Liver (tissue), 9 donors: ENCODE measurements around the gene LPCAT1. TPM values are rescaled to one million over a fixed set of nuclear protein-coding genes. Genes with fewer than 3 reads are reported as not detected.

Source experiments
- DNase-seq: peaks from one replicate; pipeline ENCODE4 v3.0.0-alpha.2; 2017; ENCODE audit warnings: low spot score
- H3K27ac ChIP-seq, 2 donors: one replicate each; pipeline ENCODE4 v1.7.0; 2013; ENCODE audit warnings: inconsistent platforms in 2 of 2, low read length in 2 of 2, control low read depth in 1 of 2, low read depth in 1 of 2, mild to moderate bottlenecking in 1 of 2
- H3K27me3 ChIP-seq, 4 donors: one replicate each; pipeline versions ENCODE4 v1.6.1 to v1.7.0; 2013; ENCODE audit warnings: low read length in 3 of 4, inconsistent platforms in 1 of 4, mild to moderate bottlenecking in 1 of 4, moderate library complexity in 1 of 4; ENCODE audit not compliant: control insufficient read depth in 4 of 4, insufficient read depth in 4 of 4
- H3K36me3 ChIP-seq, 4 donors: one replicate each; pipeline versions ENCODE4 v1.6.1 to v1.7.0; 2013; ENCODE audit warnings: low read length in 3 of 4, mild to moderate bottlenecking in 3 of 4, low read depth in 1 of 4, moderate library complexity in 1 of 4; ENCODE audit not compliant: control insufficient read depth in 4 of 4, insufficient read depth in 3 of 4
- H3K4me1 ChIP-seq, 4 donors: one replicate each; pipeline versions ENCODE4 v1.6.1 to v1.7.0; 2013; ENCODE audit warnings: low read length in 3 of 4, mild to moderate bottlenecking in 3 of 4, moderate library complexity in 1 of 4; ENCODE audit not compliant: control insufficient read depth in 4 of 4, insufficient read depth in 4 of 4
- H3K4me3 ChIP-seq, 3 donors: one replicate each; pipeline versions ENCODE4 v1.6.1 to v1.7.0; 2013; ENCODE audit warnings: low read length in 3 of 3, control low read depth in 1 of 3, low read depth in 1 of 3, mild to moderate bottlenecking in 1 of 3
- H3K9ac ChIP-seq, 2 donors: one replicate each; pipeline ENCODE4 v1.7.0; 2013; ENCODE audit warnings: low read length in 2 of 2, mild to moderate bottlenecking in 2 of 2, moderate library complexity in 2 of 2, control low read depth in 1 of 2, low read depth in 1 of 2
- H3K9me3 ChIP-seq, 4 donors: one replicate each; pipeline versions ENCODE4 v1.6.1 to v1.7.0; 2013; ENCODE audit warnings: low read length in 3 of 4; ENCODE audit not compliant: control insufficient read depth in 4 of 4
- CTCF ChIP-seq: fragments of 150-350 bp; IDR thresholded peaks from 2 replicates; pipeline ENCODE4 v1.5.1; 2017; ENCODE audit warnings: improper control_type of control experiment, low read depth, low read length; ENCODE audit not compliant: missing input control
- EGR1 ChIP-seq, 2 donors: IDR thresholded peaks; 2 replicates each; pipeline ENCODE4 v1.6.1; 2016 to 2018; ENCODE audit warnings: antibody characterized with exemption in 2 of 2, low read depth in 2 of 2
- FOXA1 ChIP-seq: IDR thresholded peaks from 2 replicates; pipeline ENCODE4 v1.6.1; 2016; ENCODE audit warnings: antibody characterized with exemption
- FOXA2 ChIP-seq: IDR thresholded peaks from 2 replicates; pipeline ENCODE4 v1.6.1; 2016; ENCODE audit warnings: antibody characterized with exemption
- GABPA ChIP-seq, 2 donors: IDR thresholded peaks in 1 of 2; conservative IDR thresholded peaks in 1 of 2; 2 replicates each; pipeline ENCODE4 v1.6.1; 2016; ENCODE audit warnings: antibody characterized with exemption in 2 of 2, mild to moderate bottlenecking in 1 of 2, moderate library complexity in 1 of 2
- HNF4A ChIP-seq, 2 donors: conservative IDR thresholded peaks; 2 replicates each; pipeline ENCODE4 v1.6.1; 2016; ENCODE audit warnings: antibody characterized with exemption in 2 of 2, mild to moderate bottlenecking in 2 of 2
- HNF4G ChIP-seq: IDR thresholded peaks from 2 replicates; pipeline ENCODE4 v1.6.1; 2016; ENCODE audit warnings: antibody characterized with exemption
- JUND ChIP-seq, 2 donors: IDR thresholded peaks; 2 replicates each; pipeline ENCODE4 v1.6.1; 2016; ENCODE audit warnings: antibody characterized with exemption in 2 of 2
- NR2F2 ChIP-seq: IDR thresholded peaks from 2 replicates; pipeline ENCODE4 v1.6.1; 2016; ENCODE audit warnings: antibody characterized with exemption
- RAD21 ChIP-seq, 2 donors: IDR thresholded peaks; 2 replicates each; pipeline ENCODE4 v1.6.1; 2016; ENCODE audit warnings: antibody characterized with exemption in 2 of 2, mild to moderate bottlenecking in 2 of 2
- REST ChIP-seq: IDR thresholded peaks from 2 replicates; pipeline ENCODE4 v1.6.1; 2016; ENCODE audit warnings: antibody characterized with exemption, mild to moderate bottlenecking
- RXRA ChIP-seq, 2 donors: IDR thresholded peaks; 2 replicates each; pipeline ENCODE4 v1.6.1; 2017 to 2018; ENCODE audit warnings: antibody characterized with exemption in 2 of 2, mild to moderate bottlenecking in 1 of 2
- SP1 ChIP-seq: IDR thresholded peaks from 2 replicates; pipeline ENCODE4 v1.6.1; 2018; ENCODE audit warnings: antibody characterized with exemption, mild to moderate bottlenecking
- TAF1 ChIP-seq: conservative IDR thresholded peaks from 2 replicates; pipeline ENCODE4 v1.6.1; 2016; ENCODE audit warnings: antibody characterized with exemption, mild to moderate bottlenecking
- YY1 ChIP-seq: IDR thresholded peaks from 2 replicates; pipeline ENCODE4 v1.6.1; 2016; ENCODE audit warnings: antibody characterized with exemption, mild to moderate bottlenecking
- WGBS: extraction: QIAGEN DNeasy Blood & Tissue Kit; methylation state at CpG from one replicate; pipeline ENCODE4 v1.1.7; 2013; 5-methylcytosine and 5-hydroxymethylcytosine counted together
- polyA plus RNA-seq, 2 donors: library from polyadenylated mRNA; stranded (reverse) in 1 of 2; unstranded in 1 of 2; fragments of 200-250 nt in 1 of 2; fragments of >200 nt in 1 of 2; fragmentation: Nextera tagmentation in 1 of 2; extraction: Ambion mirVana in 1 of 2; gene quantifications; one replicate each; pipeline versions ENCODE4 v1.2.1 to v1.2.3, GENCODE V29; 2013 to 2015
- total RNA-seq, 2 donors: library from RNA; depleted of rRNA; stranded (reverse); fragments of >200 nt; gene quantifications; one replicate each; pipeline ENCODE4 v1.2.3, GENCODE V29; 2014
- TF ChIP-seq, protein P1 (sequence below): IDR thresholded peaks from 2 replicates; pipeline ENCODE4 v1.6.1; 2016; ENCODE audit warnings: antibody characterized with exemption
- TF ChIP-seq, protein P2 (sequence below): IDR thresholded peaks from 2 replicates; pipeline ENCODE4 v1.6.1; 2016; ENCODE audit warnings: antibody characterized with exemption
- donor health status: healthy.
- donor health status: healthy.
- donor health status: healthy.
- donor health status: healthy.
- donor health status: healthy.

LPCAT1 gene
- total and polyA plus RNA-seq, 4 donors: 1.5 to 12.8 (median 9.9) TPM

DNA sequence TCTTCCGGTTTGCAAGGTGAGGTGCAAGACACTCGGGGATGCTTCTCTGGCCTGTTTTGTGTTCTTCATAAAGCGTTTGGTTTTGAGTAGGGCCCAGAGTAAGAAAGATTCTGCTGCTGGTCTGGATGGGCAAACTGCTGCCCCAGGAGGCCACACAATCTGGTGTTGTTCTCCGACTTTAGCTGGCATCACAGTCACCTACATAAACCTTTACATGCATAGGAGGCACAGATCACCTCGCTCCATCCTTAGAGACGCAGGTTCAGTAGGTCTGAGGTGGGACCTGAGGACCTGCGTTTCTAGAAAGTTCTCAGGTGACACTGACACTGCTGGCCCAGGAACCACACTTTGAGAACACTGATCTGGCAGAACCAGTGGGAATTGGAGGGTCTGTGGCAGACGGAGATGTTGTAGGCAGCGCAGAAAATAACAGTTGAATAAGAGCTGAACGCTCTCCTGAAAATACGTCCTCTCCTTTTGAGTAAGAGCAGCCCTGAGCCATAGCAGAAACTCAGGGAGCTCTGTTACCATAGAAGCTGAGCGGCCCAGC lies 74.6 kb downstream of the LPCAT1 start:
- WGBS: 80% methylated on average over 12 of the region's 12 CpGs
- no peak for DNase-seq
- H3K27me3 ChIP-seq: peaks cover 0 to 14% (median 6%) of the 10 kb centered on the region in 4 donors

More for the DNA sequence above, 74.6 kb downstream of the LPCAT1 start:
- no peak overlapping the region for H3K9ac ChIP-seq
- no peaks in the 10 kb centered on the region for H3K36me3 ChIP-seq
- peaks cover 5 to 11% (median 8%) of the 10 kb centered on the region in 4 donors for H3K4me1 ChIP-seq
- no peak overlapping the region for H3K4me3 ChIP-seq
- TF ChIP-seq EGR1 (IDR thresholded peaks at IDR 0.05; ENCODE audit: low read depth in 2 of 2) (no peak), GABPA (IDR thresholded peaks at IDR 0.05 in 1 of 2, conservative IDR thresholded peaks at IDR 0.05 in 1 of 2) (no peak), TAF1 (no peak), FOXA2 (no peak), CTCF (no peak), SP1 (no peak), HNF4A (conservative IDR thresholded peaks at IDR 0.05) (no peak), REST (no peak), NR2F2 (no peak), YY1 (no peak), FOXA1 (no peak), RAD21 (IDR thresholded peaks at IDR 0.05) (no peak), JUND (IDR thresholded peaks at IDR 0.05) (no peak), RXRA (IDR thresholded peaks at IDR 0.05) (no peak), HNF4G (no peak)
- TF ChIP-seq, protein P1, sequence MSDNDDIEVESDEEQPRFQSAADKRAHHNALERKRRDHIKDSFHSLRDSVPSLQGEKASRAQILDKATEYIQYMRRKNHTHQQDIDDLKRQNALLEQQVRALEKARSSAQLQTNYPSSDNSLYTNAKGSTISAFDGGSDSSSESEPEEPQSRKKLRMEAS: no peak
- TF ChIP-seq, protein P2, sequence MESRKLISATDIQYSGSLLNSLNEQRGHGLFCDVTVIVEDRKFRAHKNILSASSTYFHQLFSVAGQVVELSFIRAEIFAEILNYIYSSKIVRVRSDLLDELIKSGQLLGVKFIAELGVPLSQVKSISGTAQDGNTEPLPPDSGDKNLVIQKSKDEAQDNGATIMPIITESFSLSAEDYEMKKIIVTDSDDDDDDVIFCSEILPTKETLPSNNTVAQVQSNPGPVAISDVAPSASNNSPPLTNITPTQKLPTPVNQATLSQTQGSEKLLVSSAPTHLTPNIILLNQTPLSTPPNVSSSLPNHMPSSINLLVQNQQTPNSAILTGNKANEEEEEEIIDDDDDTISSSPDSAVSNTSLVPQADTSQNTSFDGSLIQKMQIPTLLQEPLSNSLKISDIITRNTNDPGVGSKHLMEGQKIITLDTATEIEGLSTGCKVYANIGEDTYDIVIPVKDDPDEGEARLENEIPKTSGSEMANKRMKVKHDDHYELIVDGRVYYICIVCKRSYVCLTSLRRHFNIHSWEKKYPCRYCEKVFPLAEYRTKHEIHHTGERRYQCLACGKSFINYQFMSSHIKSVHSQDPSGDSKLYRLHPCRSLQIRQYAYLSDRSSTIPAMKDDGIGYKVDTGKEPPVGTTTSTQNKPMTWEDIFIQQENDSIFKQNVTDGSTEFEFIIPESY: no peak
- H3K9me3 ChIP-seq: peaks cover 0 to 10% (median 4%) of the 10 kb centered on the region in 4 donors
- H3K27ac ChIP-seq: no peak overlapping the region
